Rectal smooth muscle tissue (tissue), 1 donor: ENCODE data around the gene SPSB3.

ENCODE experiments used
- H3K27ac ChIP-seq: one replicate; pipeline ENCODE4 v1.7.0; 2013; ENCODE audit warnings: low read depth, low read length, inconsistent platforms
- H3K27me3 ChIP-seq: one replicate; pipeline ENCODE4 v1.7.0; 2013; ENCODE audit warnings: low read length; ENCODE audit not compliant: control insufficient read depth, insufficient read depth
- H3K36me3 ChIP-seq: one replicate; pipeline ENCODE4 v1.7.0; 2013; ENCODE audit warnings: low read length; ENCODE audit not compliant: control insufficient read depth, insufficient read depth
- H3K4me1 ChIP-seq: one replicate; pipeline ENCODE4 v1.7.0; 2013; ENCODE audit warnings: low read length; ENCODE audit not compliant: control insufficient read depth, insufficient read depth
- H3K4me3 ChIP-seq: one replicate; pipeline ENCODE4 v1.7.0; 2013; ENCODE audit warnings: low read length
- H3K9ac ChIP-seq: one replicate; pipeline ENCODE4 v1.7.0; 2013; ENCODE audit warnings: low read length

The SPSB3 gene

DNA sequence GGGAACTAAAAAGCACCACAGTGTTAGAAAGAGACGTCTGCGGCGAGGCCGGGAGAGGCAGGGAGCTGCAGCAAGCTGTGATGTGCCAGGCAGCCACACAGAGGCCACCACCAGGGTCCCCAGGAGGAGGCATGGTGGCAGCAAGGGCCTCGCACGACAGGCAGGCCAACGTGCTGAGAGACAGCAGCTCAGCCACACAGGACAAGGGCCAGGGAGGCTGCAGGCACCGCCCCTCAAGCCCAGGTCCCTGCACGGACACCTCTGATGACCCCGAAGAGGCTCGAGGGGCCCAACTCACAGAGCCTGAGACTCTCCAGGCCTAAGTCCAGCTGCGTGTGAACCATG lies 38.5 kb upstream of the SPSB3 start:
- Histone ChIP-seq H3K36me3 (peaks cover 28% of the 10 kb centered on the region), H3K27ac (no peak overlapping the region), H3K4me1 (peaks cover 8% of the 10 kb centered on the region), H3K9ac (no peak overlapping the region), H3K27me3 (no peaks in the 10 kb centered on the region), H3K4me3 (no peak overlapping the region)

DNA sequence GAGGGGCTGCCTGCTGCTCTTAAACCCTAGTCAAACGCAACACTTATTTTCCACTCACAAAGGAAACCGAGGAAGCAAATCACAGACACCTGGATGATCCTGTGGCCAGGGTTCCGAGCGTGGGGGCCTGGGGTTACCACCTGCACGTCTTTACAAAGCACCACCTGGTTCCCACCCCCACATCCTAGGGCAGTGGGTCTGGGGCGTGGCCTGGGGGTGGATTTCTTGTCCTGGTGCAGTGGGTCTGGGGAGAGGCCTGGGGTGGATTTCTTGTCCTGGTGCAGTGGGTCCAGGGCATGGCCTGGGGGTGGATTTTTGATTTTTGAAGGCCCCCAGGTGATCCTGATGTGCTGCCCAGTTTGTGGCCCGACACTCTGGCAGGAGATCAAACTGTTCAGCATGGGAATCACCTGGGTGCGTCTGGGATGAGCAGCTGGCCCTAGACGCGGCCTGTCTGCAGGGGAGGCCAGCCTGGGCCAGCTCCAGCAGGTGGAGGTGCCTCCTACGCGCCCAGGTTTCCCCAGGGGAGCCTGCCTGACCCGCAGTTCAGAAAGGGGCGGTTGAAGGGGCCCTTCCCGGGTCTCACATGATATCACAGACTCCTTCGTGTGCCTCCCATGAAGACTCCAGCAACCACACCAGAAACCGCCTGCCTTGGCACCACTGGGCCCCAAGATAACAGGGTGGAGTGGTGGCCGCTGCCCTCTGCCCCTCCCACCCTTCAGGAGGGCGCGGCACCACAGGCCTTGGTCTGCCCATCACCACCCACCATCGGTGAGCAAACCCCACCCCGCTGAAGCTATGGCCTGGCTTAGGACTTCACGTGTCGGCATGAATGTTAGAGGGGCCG lies 38.0 kb upstream of the SPSB3 start:
- Histone ChIP-seq H3K27ac (no peak overlapping the region), H3K36me3 (peaks cover 28% of the 10 kb centered on the region), H3K27me3 (no peaks in the 10 kb centered on the region), H3K9ac (no peak overlapping the region), H3K4me1 (peaks cover 3% of the 10 kb centered on the region), H3K4me3 (no peak overlapping the region)

DNA sequence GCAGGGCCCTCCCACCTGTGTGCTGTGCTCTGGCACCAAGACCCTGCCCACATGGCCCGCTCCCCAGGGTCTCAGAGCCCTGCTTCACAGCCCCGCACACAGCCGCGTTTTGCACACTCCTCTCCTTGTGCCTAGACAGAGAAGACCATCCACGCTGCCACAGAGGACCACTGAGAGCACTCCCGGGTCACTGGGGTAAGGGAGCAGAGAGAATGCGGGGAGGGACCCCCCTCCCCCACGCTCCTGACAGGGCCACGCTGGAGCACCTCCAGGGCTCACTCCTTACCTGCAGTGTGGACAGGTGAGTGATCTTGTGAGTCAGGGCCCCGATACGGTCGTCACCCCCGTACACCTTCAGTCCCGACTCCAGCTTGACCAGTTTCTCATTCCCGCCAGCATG lies 37.2 kb upstream of the SPSB3 start:
- Histone ChIP-seq H3K36me3 (peaks cover 28% of the 10 kb centered on the region), H3K27ac (no peak overlapping the region), H3K4me3 (no peak overlapping the region), H3K9ac (no peak overlapping the region), H3K4me1 (no peaks in the 10 kb centered on the region), H3K27me3 (no peaks in the 10 kb centered on the region)

DNA sequence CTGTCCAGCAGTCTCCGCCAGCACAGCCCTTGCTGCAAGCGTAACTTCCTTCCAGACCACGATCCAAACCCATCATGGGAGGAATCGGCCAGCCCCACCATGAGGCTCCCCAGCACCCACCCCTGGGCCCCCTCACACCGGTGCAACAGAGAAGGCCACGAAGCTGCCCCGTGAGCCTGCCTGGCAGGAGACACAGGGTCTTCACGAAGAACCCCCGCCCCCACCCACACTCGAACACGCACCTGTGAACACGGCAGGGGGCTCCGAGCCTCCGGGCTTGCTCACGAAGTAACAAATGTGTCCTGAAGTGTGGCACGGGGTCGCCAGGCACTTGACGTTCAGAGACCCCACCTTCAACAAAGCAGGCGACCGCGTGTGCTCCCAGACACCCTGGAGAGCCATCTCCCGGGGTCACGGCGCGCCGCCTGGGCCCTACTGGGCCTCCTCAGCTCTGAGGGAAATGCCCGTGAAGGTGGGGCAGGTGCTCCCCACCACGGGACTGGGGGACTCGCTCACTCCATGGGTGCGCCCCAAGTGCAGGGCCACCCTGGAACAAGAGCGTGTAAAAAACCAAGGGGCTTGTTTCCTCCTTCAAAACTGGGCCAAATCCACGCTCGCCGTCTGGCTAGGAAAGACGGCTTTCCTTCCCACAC lies 36.6 kb upstream of the SPSB3 start:
- Histone ChIP-seq H3K4me1 (no peaks in the 10 kb centered on the region), H3K4me3 (no peak overlapping the region), H3K9ac (no peak overlapping the region), H3K27me3 (no peaks in the 10 kb centered on the region), H3K27ac (no peak overlapping the region), H3K36me3 (peaks cover 28% of the 10 kb centered on the region)

DNA sequence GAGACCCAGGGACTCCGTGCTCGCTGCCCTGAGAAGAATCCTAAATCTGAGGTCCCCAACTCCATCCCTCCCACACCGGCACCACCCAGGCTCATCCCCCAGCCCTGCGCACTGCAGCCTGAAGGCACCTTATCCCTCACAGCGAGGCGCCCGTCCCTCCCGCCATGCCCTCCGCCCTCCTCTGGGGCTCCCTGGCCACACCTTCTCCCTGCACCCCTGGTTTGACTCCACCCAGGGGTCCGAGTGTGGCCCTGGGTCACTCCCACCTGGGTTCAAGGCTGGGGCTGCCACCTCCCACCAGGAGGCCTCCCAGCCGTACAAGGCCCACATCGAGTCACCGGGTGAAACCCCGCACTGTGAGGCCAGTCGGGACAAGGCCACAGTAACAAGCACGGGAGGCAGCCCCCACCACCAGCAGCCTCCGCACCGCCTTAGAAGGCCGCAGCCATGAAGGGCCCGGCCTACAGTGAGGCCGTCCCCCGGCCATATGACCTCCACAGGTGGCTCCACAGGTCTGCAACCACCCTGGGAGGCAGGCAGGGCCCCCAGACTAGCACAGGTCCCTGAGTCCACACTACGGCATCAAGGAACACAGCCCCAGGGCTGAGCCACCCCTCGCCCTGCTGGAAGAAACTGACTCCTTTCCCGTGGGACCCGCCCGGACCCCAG lies 36.0 kb upstream of the SPSB3 start:
- Histone ChIP-seq H3K27me3 (no peaks in the 10 kb centered on the region), H3K4me3 (no peak overlapping the region), H3K9ac (no peak overlapping the region), H3K27ac (no peak overlapping the region), H3K36me3 (peaks cover 28% of the 10 kb centered on the region), H3K4me1 (no peaks in the 10 kb centered on the region)

DNA sequence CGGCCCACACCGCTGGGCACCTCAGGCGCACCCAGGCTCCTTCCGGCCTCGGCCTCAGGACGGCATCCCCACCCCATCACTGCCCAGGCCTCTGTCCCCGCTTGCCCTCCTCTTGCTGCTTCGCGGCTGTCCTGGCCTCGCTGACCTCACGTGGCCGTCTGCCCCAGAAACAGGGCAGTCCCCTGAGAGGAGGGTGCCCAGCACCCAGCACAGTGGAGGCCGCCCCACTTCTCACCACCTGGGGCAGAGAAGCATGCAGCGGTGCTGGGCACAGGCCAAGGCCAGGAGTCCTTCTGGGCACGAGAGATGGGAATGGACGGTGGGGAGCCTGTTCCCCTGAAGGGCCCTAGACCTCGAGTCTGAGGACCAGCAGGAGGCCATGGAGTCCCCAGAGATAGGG lies 35.3 kb upstream of the SPSB3 start:
- Histone ChIP-seq H3K27me3 (no peaks in the 10 kb centered on the region), H3K27ac (no peak overlapping the region), H3K4me1 (no peaks in the 10 kb centered on the region), H3K9ac (no peak overlapping the region), H3K36me3 (peaks cover 28% of the 10 kb centered on the region), H3K4me3 (no peak overlapping the region)

DNA sequence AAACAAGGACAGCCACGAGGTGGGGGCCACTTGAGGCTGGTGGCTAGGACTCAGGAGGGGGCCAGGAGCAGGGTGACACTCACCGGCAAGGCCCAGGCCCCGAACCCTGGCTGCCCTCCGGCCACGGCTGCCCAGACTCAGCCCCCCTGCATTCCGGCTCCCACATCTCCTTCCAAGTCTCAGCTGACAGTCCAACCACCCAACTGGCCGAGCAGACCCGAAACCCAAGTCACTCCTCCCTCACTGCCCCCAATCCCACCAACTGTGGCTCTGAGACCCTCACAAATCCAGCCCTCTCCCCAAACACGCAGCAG lies 34.9 kb upstream of the SPSB3 start:
- Histone ChIP-seq H3K4me1 (no peaks in the 10 kb centered on the region), H3K36me3 (peaks cover 25% of the 10 kb centered on the region)

DNA sequence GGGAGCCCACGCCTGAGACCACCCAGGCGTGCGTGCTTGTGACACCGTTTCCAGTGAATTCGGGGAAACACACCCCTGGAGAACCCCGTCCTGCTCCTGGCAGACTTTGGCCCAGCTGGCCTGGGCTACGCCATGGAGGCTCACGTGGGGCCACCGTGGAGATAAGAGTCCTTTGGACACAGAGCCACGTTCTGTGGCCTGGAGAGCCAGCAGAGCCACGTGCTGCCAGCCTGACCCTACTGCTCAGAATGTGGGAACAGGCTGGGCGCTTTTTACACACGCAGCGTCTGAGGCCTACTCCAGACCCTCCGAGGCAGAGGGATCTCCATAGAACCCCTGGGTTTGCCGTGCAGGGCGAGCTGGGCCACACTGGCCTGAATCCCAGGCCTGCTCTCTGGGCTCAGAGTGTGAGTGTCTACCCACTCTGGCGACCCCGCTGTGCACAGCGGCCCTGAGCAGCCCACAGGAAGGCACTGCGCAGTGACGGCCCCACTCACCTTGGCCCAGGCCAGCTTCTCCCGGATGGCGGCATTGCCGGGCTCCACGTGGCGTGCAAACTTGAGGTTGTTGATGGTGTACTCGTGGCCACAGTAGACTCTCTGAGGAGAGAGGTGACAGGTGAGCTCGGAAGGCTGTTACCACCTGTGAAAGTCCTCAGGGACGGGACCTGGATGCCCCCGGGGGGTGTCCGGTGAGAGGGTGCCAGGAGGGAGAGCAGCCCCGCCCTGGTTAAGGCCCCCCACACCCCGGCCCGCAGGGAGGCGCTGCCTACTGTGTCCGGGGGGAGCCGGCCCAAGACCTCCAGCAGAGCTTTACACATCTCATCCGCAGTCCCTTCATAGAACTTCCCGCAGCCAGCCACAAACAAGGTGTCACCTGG lies 34.3 kb upstream of the SPSB3 start:
- no peak overlapping the region for H3K27ac ChIP-seq
- no peak overlapping the region for H3K4me3 ChIP-seq
- peaks cover 22% of the 10 kb centered on the region for H3K36me3 ChIP-seq
- H3K4me1 ChIP-seq: no peaks in the 10 kb centered on the region
- H3K9ac ChIP-seq: no peak overlapping the region
- no peaks in the 10 kb centered on the region for H3K27me3 ChIP-seq

More for the DNA sequence above, 34.9 kb upstream of the SPSB3 start:
- no peak overlapping the region for H3K9ac ChIP-seq
- H3K4me3 ChIP-seq: no peak overlapping the region
- H3K27ac ChIP-seq: no peak overlapping the region
- H3K27me3 ChIP-seq: no peaks in the 10 kb centered on the region

DNA sequence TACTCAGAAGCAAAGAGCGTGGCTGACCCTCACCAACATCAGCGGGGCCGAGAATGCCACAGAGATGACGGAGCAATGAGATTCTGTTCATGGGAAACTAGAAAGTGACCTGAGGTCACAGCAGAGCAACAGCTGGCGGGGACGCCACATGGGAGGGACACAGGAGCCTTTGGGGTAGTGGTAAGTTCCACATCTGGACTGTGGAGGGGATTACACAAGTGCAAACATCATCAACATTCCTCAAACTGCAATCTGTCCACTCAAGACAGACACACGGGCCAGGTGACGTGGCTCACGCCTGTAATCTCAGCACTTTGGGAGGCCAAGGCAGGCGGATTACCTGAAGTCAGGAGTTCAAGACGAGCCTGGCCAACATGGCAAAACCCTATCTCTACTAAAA lies 33.1 kb upstream of the SPSB3 start:
- H3K36me3 ChIP-seq: peaks cover 22% of the 10 kb centered on the region
- H3K9ac ChIP-seq: no peak overlapping the region
- H3K27ac ChIP-seq: no peak overlapping the region
- no peak overlapping the region for H3K4me3 ChIP-seq
- H3K4me1 ChIP-seq: no peaks in the 10 kb centered on the region
- no peaks in the 10 kb centered on the region for H3K27me3 ChIP-seq

DNA sequence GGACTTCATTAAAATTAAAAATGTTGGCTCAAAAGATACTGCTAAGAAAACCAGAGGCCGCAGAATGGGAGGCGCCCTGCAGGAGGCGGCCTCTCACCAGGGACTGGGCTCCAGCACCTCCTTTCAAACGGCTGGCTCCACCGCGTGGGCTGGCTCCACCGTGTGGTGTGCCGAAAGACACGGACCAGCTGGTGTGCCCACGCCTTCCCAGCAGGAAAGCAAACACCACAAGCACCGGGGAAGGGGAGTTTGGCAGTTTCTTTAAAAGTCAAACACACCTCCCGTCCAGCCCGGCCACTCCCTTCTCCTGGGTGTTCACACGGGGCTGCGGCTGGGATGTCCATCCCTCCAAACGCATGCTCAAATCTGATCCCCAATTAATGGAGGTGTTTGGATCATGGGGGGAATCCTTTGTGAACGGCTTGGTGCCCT lies 30.4 kb upstream of the SPSB3 start:
- no peaks in the 10 kb centered on the region for H3K27me3 ChIP-seq

DNA sequence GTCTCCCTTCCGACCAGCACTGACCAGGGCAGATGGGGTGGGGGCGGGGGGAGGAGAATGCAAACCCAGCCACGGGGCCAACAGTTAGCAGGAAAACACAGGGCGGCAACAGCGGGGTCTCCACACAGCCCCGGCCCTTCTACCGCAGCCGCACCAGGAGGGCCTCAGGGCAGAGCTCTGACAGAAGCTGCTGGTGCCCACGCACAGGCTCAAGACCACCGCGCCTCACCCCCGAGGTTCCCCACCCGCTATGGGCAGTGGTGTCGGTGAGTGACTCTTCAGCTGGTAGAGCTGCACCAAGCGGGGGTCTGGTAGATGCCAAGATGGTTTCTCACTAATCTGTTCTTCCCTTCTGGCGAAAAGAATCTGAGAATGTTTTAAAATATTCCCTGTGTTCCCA lies 28.2 kb upstream of the SPSB3 start:
- Histone ChIP-seq H3K27ac (no peak overlapping the region), H3K27me3 (no peaks in the 10 kb centered on the region), H3K36me3 (peaks cover 20% of the 10 kb centered on the region)

More for the DNA sequence above, 30.4 kb upstream of the SPSB3 start:
- no peak overlapping the region for H3K27ac ChIP-seq
- H3K36me3 ChIP-seq: peaks cover 27% of the 10 kb centered on the region
- H3K4me1 ChIP-seq: no peaks in the 10 kb centered on the region
- no peak overlapping the region for H3K9ac ChIP-seq
- no peak overlapping the region for H3K4me3 ChIP-seq

DNA sequence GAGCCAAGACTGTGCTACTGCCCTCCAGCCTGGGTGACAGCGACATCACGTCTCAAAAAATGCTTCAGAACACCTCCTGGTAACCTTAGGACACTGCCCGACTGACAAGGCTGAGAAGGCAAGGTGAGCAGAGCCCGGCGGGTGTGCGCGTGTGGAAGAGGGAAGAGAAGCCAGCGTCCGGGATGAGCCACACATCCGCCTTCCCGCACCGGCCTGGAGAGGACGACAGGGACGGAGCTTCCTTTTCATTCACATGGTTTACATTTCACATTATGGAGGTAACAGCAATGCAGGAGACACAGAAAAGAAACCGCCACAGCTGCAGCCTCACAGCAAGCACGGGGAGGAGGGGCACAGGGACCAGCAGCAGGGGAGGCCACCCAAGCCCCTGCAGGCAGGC lies 27.7 kb upstream of the SPSB3 start:
- Histone ChIP-seq H3K27ac (no peak overlapping the region), H3K9ac (no peak overlapping the region), H3K4me3 (no peak overlapping the region), H3K27me3 (no peaks in the 10 kb centered on the region), H3K36me3 (peaks cover 20% of the 10 kb centered on the region), H3K4me1 (no peaks in the 10 kb centered on the region)

More for the DNA sequence above, 28.2 kb upstream of the SPSB3 start:
- Histone ChIP-seq H3K4me1 (no peaks in the 10 kb centered on the region), H3K4me3 (no peak overlapping the region), H3K9ac (no peak overlapping the region)
